Measurements from ENCODE around the gene SMG6.

DNA sequence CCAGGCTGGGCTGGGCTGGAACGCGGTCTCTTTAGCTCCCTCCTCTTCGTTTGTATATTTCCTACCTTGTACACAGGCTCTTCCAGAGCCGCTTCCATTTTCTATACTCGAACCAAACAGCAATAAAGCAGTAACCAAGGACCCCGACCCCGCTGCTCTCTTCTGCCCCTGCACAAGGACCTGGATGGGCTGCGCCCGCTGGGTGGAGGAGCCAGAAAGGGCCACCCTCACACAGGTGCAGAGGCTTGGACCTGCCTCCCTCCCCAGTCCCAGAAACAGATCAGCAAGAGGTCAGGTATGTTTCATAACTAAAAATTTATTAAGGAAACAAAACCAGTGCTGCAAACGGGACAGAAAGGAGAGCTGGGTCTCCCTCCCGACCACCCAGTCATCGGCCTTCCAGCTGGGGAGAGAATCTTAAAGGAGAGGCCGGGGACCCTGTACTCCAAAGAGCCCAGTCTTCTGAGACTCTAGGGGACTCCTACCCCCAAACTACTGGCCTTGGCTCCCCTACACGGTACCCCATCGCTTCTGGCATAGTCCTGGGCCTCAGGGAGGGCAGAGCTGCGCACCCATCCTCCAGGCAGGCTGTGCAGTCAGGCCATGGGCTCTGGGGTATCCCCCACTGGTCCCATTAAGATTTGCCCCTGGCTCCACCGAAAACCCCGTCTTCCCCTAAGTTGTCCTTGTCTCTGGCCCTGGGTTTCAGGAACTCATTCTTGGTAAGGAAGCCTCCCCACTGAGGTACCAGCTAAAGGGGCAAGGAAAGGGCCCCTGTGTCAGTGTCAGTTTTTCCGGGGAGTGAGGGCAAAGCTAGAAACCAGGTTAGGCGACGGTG, 243.8 kb downstream of the SMG6 start:
- TF ChIP-seq, protein P1, sequence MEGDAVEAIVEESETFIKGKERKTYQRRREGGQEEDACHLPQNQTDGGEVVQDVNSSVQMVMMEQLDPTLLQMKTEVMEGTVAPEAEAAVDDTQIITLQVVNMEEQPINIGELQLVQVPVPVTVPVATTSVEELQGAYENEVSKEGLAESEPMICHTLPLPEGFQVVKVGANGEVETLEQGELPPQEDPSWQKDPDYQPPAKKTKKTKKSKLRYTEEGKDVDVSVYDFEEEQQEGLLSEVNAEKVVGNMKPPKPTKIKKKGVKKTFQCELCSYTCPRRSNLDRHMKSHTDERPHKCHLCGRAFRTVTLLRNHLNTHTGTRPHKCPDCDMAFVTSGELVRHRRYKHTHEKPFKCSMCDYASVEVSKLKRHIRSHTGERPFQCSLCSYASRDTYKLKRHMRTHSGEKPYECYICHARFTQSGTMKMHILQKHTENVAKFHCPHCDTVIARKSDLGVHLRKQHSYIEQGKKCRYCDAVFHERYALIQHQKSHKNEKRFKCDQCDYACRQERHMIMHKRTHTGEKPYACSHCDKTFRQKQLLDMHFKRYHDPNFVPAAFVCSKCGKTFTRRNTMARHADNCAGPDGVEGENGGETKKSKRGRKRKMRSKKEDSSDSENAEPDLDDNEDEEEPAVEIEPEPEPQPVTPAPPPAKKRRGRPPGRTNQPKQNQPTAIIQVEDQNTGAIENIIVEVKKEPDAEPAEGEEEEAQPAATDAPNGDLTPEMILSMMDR (IDR thresholded peaks at IDR 0.05), result no peak
- TF ChIP-seq POLR2A (IDR thresholded peaks at IDR 0.05), result no peak

Measured in sigmoid colon (tissue), 3 donors.